Upper lobe of left lung (tissue), 6 donors: ENCODE measurements around the gene PRMT3. TPM values are rescaled to one million over a fixed set of nuclear protein-coding genes. Genes with fewer than 3 reads are reported as not detected.

Experiments
- ATAC-seq, 2 donors: fragments of 200-7000 bp; cut with Tn5 transposase; one replicate each; pipeline ENCODE4 v1.9.1; 2022; ENCODE audit warnings: mild to moderate bottlenecking in 2 of 2, moderate library complexity in 2 of 2; ENCODE audit not compliant: low FRiP score in 2 of 2
- DNase-seq, 2 donors: peaks; one replicate each; pipeline ENCODE4 v3.0.0-alpha.2; 2019 to 2020
- H3K27ac ChIP-seq, 4 donors: fragments of 200-600 bp; sonication (generic); one replicate each; pipeline ENCODE4 v1.5.1; 2016 to 2019
- H3K27me3 ChIP-seq, 4 donors: fragments of 200-600 bp; sonication (generic); one replicate each; pipeline ENCODE4 v1.5.1; 2017 to 2019
- H3K36me3 ChIP-seq, 4 donors: fragments of 200-600 bp; sonication (generic); one replicate each; pipeline ENCODE4 v1.5.1; 2016 to 2019
- H3K4me1 ChIP-seq, 4 donors: fragments of 200-600 bp; sonication (generic); one replicate each; pipeline ENCODE4 v1.5.1; 2018 to 2019
- H3K4me3 ChIP-seq, 4 donors: fragments of 200-600 bp; sonication (generic); one replicate each; pipeline ENCODE4 v1.5.1; 2017 to 2019; ENCODE audit warnings: mild to moderate bottlenecking in 2 of 4, moderate library complexity in 1 of 4
- H3K9me3 ChIP-seq, 4 donors: fragments of 200-600 bp; sonication (generic); one replicate each; pipeline ENCODE4 v1.5.1; 2018 to 2019
- EP300 ChIP-seq, 4 donors: sonication (generic); formaldehyde crosslinking; IDR thresholded peaks; one replicate each; pipeline ENCODE4 v1.5.1; 2017; ENCODE audit warnings: antibody characterized with exemption in 4 of 4, control low read depth in 2 of 4
- POLR2A ChIP-seq, 4 donors: fragments of 450-650 bp; IDR thresholded peaks; one replicate each; pipeline ENCODE4 v1.5.1; 2016 to 2017; ENCODE audit warnings: antibody characterized with exemption in 4 of 4, mild to moderate bottlenecking in 2 of 4
- POLR2AphosphoS5 ChIP-seq, 2 donors: sonication (generic); formaldehyde crosslinking; IDR thresholded peaks; one replicate each; pipeline ENCODE4 v1.5.1; 2017; ENCODE audit warnings: antibody characterized with exemption in 2 of 2
- WGBS, 2 donors: methylation state at CpG; one replicate each; pipeline ENCODE4 v1.1.5; 2017 to 2018; 5-methylcytosine and 5-hydroxymethylcytosine counted together
- total RNA-seq, 6 donors: library from RNA; depleted of rRNA in 4 of 6; stranded (reverse); fragments of >200 nt in 4 of 6; gene quantifications; one replicate each; pipeline versions ENCODE4 v1.1.0 to v1.2.1, GENCODE V29; 2016 to 2021
- TF ChIP-seq, protein P1 (sequence below), 6 experiments: fragments of 450-650 bp in 4 of 6; fragments of 200-600 bp in 2 of 6; sonication (generic) in 2 of 6; IDR thresholded peaks; one replicate each; pipeline ENCODE4 v1.5.1; 2016 to 2019; ENCODE audit warnings: antibody characterized with exemption in 6 of 6
- donor health status: DM: no; HTN: no; CAD: no; lungs with moderate emphysema.
- donor health status: DM: no; HTN: yes; CAD: no; lungs with severe emphysema.

PRMT3 gene
- total RNA-seq = 10 to 100 TPM in 5 of 6 donors, 1 to 10 TPM in 1; 7.6 to 31.4 (median 13.1) TPM

GRCh38 chr11:20387261-20388095, at the start of gene PRMT3:
Gene PRMT3 (plus strand): TSS chr11:20387716. CDS start chr11:20387747, 31 bp downstream.
- no peaks in the 10 kb centered on the region for H3K27me3 ChIP-seq
- H3K4me3 ChIP-seq = peak within 1 kb of the TSS; percentile 73 to 92 (median 78)
- H3K4me1 ChIP-seq = peaks cover 9 to 17% (median 12%) of the 10 kb centered on the region in 4 donors
- 0 to 2% methylated on average over 11 to 26 of the region's 96 CpGs for WGBS, 2 donors
- DNase-seq (peak; percentile 96 to 100), ATAC-seq (peak; percentile 98 to 99)
- TF ChIP-seq POLR2A (IDR thresholded peaks at IDR 0.05) (peak in 3 of 4 donors; percentile 70 to 90 (median 74)), POLR2AphosphoS5 (IDR thresholded peaks at IDR 0.05) (peak; percentile 83 to 92), EP300 (IDR thresholded peaks at IDR 0.05) (peak in 1 of 4 donors; percentile 74)
- TF ChIP-seq, protein P1, sequence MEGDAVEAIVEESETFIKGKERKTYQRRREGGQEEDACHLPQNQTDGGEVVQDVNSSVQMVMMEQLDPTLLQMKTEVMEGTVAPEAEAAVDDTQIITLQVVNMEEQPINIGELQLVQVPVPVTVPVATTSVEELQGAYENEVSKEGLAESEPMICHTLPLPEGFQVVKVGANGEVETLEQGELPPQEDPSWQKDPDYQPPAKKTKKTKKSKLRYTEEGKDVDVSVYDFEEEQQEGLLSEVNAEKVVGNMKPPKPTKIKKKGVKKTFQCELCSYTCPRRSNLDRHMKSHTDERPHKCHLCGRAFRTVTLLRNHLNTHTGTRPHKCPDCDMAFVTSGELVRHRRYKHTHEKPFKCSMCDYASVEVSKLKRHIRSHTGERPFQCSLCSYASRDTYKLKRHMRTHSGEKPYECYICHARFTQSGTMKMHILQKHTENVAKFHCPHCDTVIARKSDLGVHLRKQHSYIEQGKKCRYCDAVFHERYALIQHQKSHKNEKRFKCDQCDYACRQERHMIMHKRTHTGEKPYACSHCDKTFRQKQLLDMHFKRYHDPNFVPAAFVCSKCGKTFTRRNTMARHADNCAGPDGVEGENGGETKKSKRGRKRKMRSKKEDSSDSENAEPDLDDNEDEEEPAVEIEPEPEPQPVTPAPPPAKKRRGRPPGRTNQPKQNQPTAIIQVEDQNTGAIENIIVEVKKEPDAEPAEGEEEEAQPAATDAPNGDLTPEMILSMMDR (IDR thresholded peaks at IDR 0.05) = peak in 4 of 6 experiments; percentile 98 to 99 (median 99)
- H3K9me3 ChIP-seq = no peaks in the 10 kb centered on the region
- peak within 1 kb of the TSS; percentile 87 to 93 (median 90) for H3K27ac ChIP-seq
- peaks cover 0 to 18% (median 6%) of the 10 kb centered on the region in 4 donors for H3K36me3 ChIP-seq

DNA sequence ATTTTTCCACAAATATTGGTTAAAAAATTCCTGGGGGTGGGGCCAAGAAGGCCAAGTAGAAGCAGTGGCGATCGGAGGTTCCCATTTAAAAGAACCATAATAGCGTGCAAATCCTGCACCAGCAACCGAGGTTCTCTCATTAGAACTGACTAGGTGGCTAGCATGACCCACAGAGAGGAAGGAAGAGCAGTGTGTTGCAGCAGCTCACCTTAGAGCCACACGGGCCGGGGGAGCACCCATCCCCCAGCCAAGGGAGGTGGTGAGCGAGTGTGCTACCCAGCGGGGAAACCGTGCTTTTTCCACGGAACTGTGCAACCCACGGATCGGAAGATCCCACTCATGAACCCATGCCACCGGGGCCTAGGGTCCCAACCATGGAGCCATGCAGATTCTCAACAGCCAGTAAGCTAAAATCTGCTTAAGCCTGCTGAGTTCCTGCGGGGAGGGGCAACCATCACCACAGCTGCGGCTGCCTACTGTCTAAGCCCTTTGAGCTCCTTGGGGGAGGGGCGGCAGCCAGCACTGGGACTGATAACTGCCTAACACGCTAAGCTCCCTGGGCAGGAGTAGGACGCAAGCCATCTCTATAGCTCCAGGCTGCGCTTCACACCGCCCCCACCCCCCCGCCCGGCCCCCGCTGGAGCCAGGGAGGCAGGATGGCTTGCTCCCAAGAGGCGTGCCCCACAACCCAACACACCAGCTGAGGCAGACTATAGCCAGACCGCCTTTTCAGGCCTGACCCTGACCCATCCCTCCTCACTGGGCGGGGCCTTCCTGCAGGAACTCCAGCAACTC, 45.0 kb upstream of the PRMT3 start:
- peaks cover 0 to 4% (median 0%) of the 10 kb centered on the region in 4 donors for H3K27me3 ChIP-seq
- DNase-seq = peak in 1 of 2 donors; percentile 19
- ATAC-seq = no peak
- TF ChIP-seq POLR2AphosphoS5 (IDR thresholded peaks at IDR 0.05) = no peak
- TF ChIP-seq EP300 (IDR thresholded peaks at IDR 0.05) = no peak
- TF ChIP-seq POLR2A (IDR thresholded peaks at IDR 0.05) = no peak
- TF ChIP-seq, protein P1 (IDR thresholded peaks at IDR 0.05) = no peak
- H3K36me3 ChIP-seq = no peaks in the 10 kb centered on the region
- H3K4me3 ChIP-seq = no peak overlapping the region
- WGBS, 2 donors = 32 to 56% methylated on average over 7 to 19 of the region's 26 CpGs
- no peak overlapping the region for H3K27ac ChIP-seq
- peaks cover 0 to 4% (median 0%) of the 10 kb centered on the region in 4 donors for H3K4me1 ChIP-seq
- no peaks in the 10 kb centered on the region for H3K9me3 ChIP-seq

- WGBS, 2 donors = 65 to 77% methylated on average over 7 of the region's 7 CpGs
- ATAC-seq (no peak), DNase-seq (no peak)
- H3K27me3 ChIP-seq = no peaks in the 10 kb centered on the region
- no peak overlapping the region for H3K27ac ChIP-seq
- H3K9me3 ChIP-seq = no peaks in the 10 kb centered on the region
- H3K36me3 ChIP-seq = no peaks in the 10 kb centered on the region
- TF ChIP-seq, protein P1 (IDR thresholded peaks at IDR 0.05) = no peak
- TF ChIP-seq POLR2AphosphoS5 (IDR thresholded peaks at IDR 0.05) (no peak), EP300 (IDR thresholded peaks at IDR 0.05) (no peak), POLR2A (IDR thresholded peaks at IDR 0.05) (no peak)
- H3K4me1 ChIP-seq = peaks cover 0 to 5% (median 0%) of the 10 kb centered on the region in 4 donors
- H3K4me3 ChIP-seq = no peak overlapping the region
Measured at GRCh38 chr11:20351136-20351535, 36.4 kb upstream of the PRMT3 start.

DNA sequence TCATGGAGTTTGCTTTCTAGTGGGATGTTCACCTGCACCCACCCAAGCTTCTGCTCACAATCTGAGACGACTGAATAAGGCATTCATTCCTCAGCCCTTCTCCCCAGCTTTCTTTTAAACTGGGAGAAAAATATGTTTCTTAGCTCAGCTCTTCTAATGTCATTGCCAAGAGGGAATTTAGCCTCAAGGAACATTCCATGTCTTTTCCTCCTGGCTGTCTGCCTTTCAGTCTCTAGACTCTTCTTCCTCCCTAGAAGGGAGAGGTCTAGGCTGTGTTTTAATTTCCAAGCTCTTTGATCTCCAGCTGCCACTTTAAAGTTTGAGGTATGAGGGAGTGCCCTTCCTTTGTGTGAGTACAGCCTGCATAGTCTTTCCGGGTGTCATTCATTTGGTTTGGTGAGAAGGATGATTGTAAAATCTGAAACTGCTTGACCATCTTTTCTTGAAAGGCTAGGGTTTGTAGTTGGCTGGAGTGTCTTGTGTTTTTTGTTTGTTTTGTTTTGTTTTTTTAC, 35.7 kb upstream of the PRMT3 start:
- no peaks in the 10 kb centered on the region for H3K9me3 ChIP-seq
- TF ChIP-seq POLR2A (IDR thresholded peaks at IDR 0.05) (no peak), POLR2AphosphoS5 (IDR thresholded peaks at IDR 0.05) (no peak), EP300 (IDR thresholded peaks at IDR 0.05) (no peak)
- TF ChIP-seq, protein P1 (IDR thresholded peaks at IDR 0.05) = no peak
- ATAC-seq (no peak), DNase-seq (no peak)
- no peak overlapping the region for H3K27ac ChIP-seq
- WGBS, 2 donors = 48 to 73% methylated on average over 2 of the region's 2 CpGs
- H3K36me3 ChIP-seq = no peaks in the 10 kb centered on the region
- no peak overlapping the region for H3K4me3 ChIP-seq
- H3K27me3 ChIP-seq = no peaks in the 10 kb centered on the region
- peaks cover 0 to 5% (median 0%) of the 10 kb centered on the region in 4 donors for H3K4me1 ChIP-seq
